GM12878 (cell line): ENCODE measurements around the gene TMEM232.

ENCODE experiments used
- ATF2 ChIP-seq: IDR thresholded peaks from 2 replicates; pipeline ENCODE4 v1.6.1; 2012; ENCODE audit warnings: low read length, inconsistent platforms
- CTCF ChIP-seq, 3 experiments: IDR thresholded peaks in 2 of 3; conservative IDR thresholded peaks in 1 of 3; 2 replicates each; pipeline ENCODE4 v1.5.1; 2011; ENCODE audit warnings: low read depth in 3 of 3, low read length in 3 of 3, mild to moderate bottlenecking in 3 of 3, control low read depth in 2 of 3, moderate library complexity in 2 of 3, inconsistent platforms in 1 of 3, mixed read lengths in 1 of 3; ENCODE audit not compliant: control insufficient read depth in 2 of 3, insufficient read depth in 1 of 3; ENCODE audit errors: extremely low read depth in 1 of 3
- EP300 ChIP-seq, 2 experiments: fragments of 150-350 bp in 1 of 2; IDR thresholded peaks; 2 replicates each; pipeline ENCODE4 v1.6.1; 2011 to 2012; ENCODE audit warnings: low read depth in 2 of 2, low read length in 2 of 2, borderline replicate concordance in 1 of 2, improper control_type of control experiment in 1 of 2, inconsistent platforms in 1 of 2; ENCODE audit not compliant: control insufficient read depth in 1 of 2
- EZH2 ChIP-seq: IDR thresholded peaks from 2 replicates; pipeline ENCODE4 v1.6.1; 2012; ENCODE audit warnings: low read depth, mild to moderate bottlenecking, control low read depth, inconsistent platforms, low read length, borderline replicate concordance; ENCODE audit not compliant: control insufficient read depth
- FOXM1 ChIP-seq: IDR thresholded peaks from 2 replicates; pipeline ENCODE4 v1.6.1; 2012; ENCODE audit warnings: low read depth, mild to moderate bottlenecking, inconsistent platforms, low read length, moderate library complexity
- MAX ChIP-seq: IDR thresholded peaks from 2 replicates; pipeline ENCODE4 v1.6.1; 2012; ENCODE audit warnings: low read depth, low read length, improper control_type of control experiment
- NR2C2 ChIP-seq: IDR thresholded peaks from 2 replicates; pipeline ENCODE4 v1.6.1; 2011; ENCODE audit warnings: borderline replicate concordance, low read depth; ENCODE audit not compliant: control insufficient read depth, insufficient read length
- NRF1 ChIP-seq: conservative IDR thresholded peaks from 2 replicates; pipeline ENCODE4 v1.6.1; 2011; ENCODE audit warnings: mild to moderate bottlenecking, low read depth, low read length, improper control_type of control experiment
- POLR2A ChIP-seq: IDR thresholded peaks from 2 replicates; pipeline ENCODE4 v1.6.1; 2011; ENCODE audit warnings: low read depth, mild to moderate bottlenecking, low read length
- POLR2AphosphoS5 ChIP-seq: IDR thresholded peaks from 2 replicates; pipeline ENCODE4 v1.6.1; 2011; ENCODE audit warnings: mild to moderate bottlenecking, low read length, inconsistent platforms
- SMARCA5 ChIP-seq: fragments of 450-650 bp; IDR thresholded peaks from 2 replicates; pipeline ENCODE4 v1.6.1; 2017; ENCODE audit warnings: mild to moderate bottlenecking
- SMC3 ChIP-seq: IDR thresholded peaks from 2 replicates; pipeline ENCODE4 v1.6.1; 2011; ENCODE audit warnings: low read length, improper control_type of control experiment, borderline replicate concordance
- ZBTB11 ChIP-seq: fragments of 450-650 bp; formaldehyde crosslinking; IDR thresholded peaks from 2 replicates; pipeline ENCODE4 v1.5.0; 2022; ENCODE audit warnings: mild to moderate bottlenecking, missing genetic modification characterization
- ZNF274 ChIP-seq: IDR thresholded peaks from one replicate; pipeline ENCODE4 v1.8.0; 2011; ENCODE audit not compliant: insufficient read length, insufficient read depth

GRCh38 chr5:110460837-110461236, 265.6 kb downstream of the TMEM232 start:
- TF ChIP-seq POLR2AphosphoS5 (no peak), NRF1 (no peak), NR2C2 (no peak), ZNF274 (no peak), CTCF (IDR thresholded peaks at IDR 0.05 in 2 of 3, conservative IDR thresholded peaks at IDR 0.05 in 1 of 3; ENCODE audit: control insufficient read depth in 2 of 3, extremely low read depth in 1 of 3, insufficient read depth in 1 of 3, low read depth in 3 of 3, low read length in 3 of 3) (no peak), POLR2A (no peak), EP300 (IDR thresholded peaks at IDR 0.05; ENCODE audit: borderline replicate concordance in 1 of 2, control insufficient read depth in 1 of 2, low read depth in 2 of 2, low read length in 2 of 2) (no peak), ZBTB11 (CRISPR knock-in tag) (no peak), FOXM1 (no peak), EZH2 (no peak), MAX (no peak), SMARCA5 (no peak), ATF2 (no peak), SMC3 (no peak)
